Aorta (tissue), 5 donors: ENCODE data around the gene GFRA4. TPM values are rescaled to one million over a fixed set of nuclear protein-coding genes. Genes with fewer than 3 reads are reported as not detected.
"Not testable (repeated sequence)": the region's sequence is repeated elsewhere in the genome, so short reads cannot be mapped to it uniquely, and the experiment has no call there.

Experiments used
- ATAC-seq: fragments of 200-7000 bp; cut with Tn5 transposase; one replicate; pipeline ENCODE4 v1.9.1; 2022; ENCODE audit warnings: moderate library complexity; ENCODE audit not compliant: low FRiP score
- DNase-seq, 2 donors: peaks; one replicate each; pipeline ENCODE4 v3.0.0-alpha.2; 2020
- H3K27ac ChIP-seq, 2 donors: one replicate each; pipeline ENCODE4 v1.5.1; 2013; ENCODE audit warnings: low read length in 2 of 2, mild to moderate bottlenecking in 2 of 2, moderate library complexity in 2 of 2, control low read depth in 1 of 2, inconsistent platforms in 1 of 2, low read depth in 1 of 2
- H3K27me3 ChIP-seq, 2 donors: one replicate each; pipeline ENCODE4 v1.6.1; 2013; ENCODE audit warnings: control low read depth in 1 of 2, low read length in 1 of 2, mild to moderate bottlenecking in 1 of 2, moderate library complexity in 1 of 2; ENCODE audit not compliant: insufficient read depth in 2 of 2, control insufficient read depth in 1 of 2
- H3K36me3 ChIP-seq, 2 donors: one replicate each; pipeline ENCODE4 v1.6.1; 2013; ENCODE audit warnings: control low read depth in 1 of 2, low read length in 1 of 2, mild to moderate bottlenecking in 1 of 2; ENCODE audit not compliant: insufficient read depth in 2 of 2, control insufficient read depth in 1 of 2
- H3K4me1 ChIP-seq, 2 donors: one replicate each; pipeline ENCODE4 v1.6.1; 2013; ENCODE audit warnings: low read length in 2 of 2, control low read depth in 1 of 2, mild to moderate bottlenecking in 1 of 2, moderate library complexity in 1 of 2; ENCODE audit not compliant: insufficient read depth in 2 of 2, control insufficient read depth in 1 of 2
- H3K4me3 ChIP-seq, 2 donors: one replicate each; pipeline ENCODE4 v1.5.1; 2013; ENCODE audit warnings: low read length in 2 of 2, control low read depth in 1 of 2, mild to moderate bottlenecking in 1 of 2
- H3K9me3 ChIP-seq: one replicate; pipeline ENCODE4 v1.6.1; 2013; ENCODE audit warnings: mild to moderate bottlenecking, low read length; ENCODE audit not compliant: control insufficient read depth
- WGBS, 2 donors: extraction: QIAGEN DNeasy Blood & Tissue Kit; methylation state at CpG; one replicate each; pipeline ENCODE4 v1.1.7; 2013; 5-methylcytosine and 5-hydroxymethylcytosine counted together
- intact Hi-C, 2 donors: fragments of 100-400 bp; cut with DNase I; formaldehyde crosslinking; loops; one replicate each; pipeline versions ENCODE4 v1.14.2 to v1.15.0; 2022
- polyA plus RNA-seq, 2 donors: library from polyadenylated mRNA; stranded (reverse); fragments of 200-250 nt; gene quantifications; one replicate each; pipeline ENCODE4 v1.2.3, GENCODE V29; 2013
- total RNA-seq, 2 donors: library from RNA; stranded (reverse); fragmentation: NEBNext Ultra II Directional; extraction: Animal tissue kit (Norgen Biotek cat#: 25700); gene quantifications; one replicate each; pipeline ENCODE4 v1.2.1, GENCODE V29; 2021
- donor health status: healthy with polysubstance abuse.
- donor health status: Bipolar disorder and iron deficiency.
- donor health status: DM: no; HTN: no; CAD: no.
- donor health status: DM: no; HTN: no; CAD: no.
- donor health status: DM: yes; HTN: yes; CAD: no.

The GFRA4 gene
- total and polyA plus RNA-seq, 4 donors = not detected

- no peaks in the 10 kb centered on the region for H3K4me1 ChIP-seq
- H3K27me3 ChIP-seq = no peaks in the 10 kb centered on the region
- intact Hi-C loops = no loop called here
- ATAC-seq (no peak), DNase-seq (no peak)
- H3K9me3 ChIP-seq = no peaks in the 10 kb centered on the region
- no peak overlapping the region for H3K4me3 ChIP-seq
- H3K36me3 ChIP-seq = no peaks in the 10 kb centered on the region
- no peak overlapping the region for H3K27ac ChIP-seq
- 87 to 93% methylated on average over 16 of the region's 16 CpGs for WGBS, 2 donors
These were observed 34.5 kb downstream of the GFRA4 start for GRCh38 chr20:3628502-3629314.

- Histone ChIP-seq H3K27me3 (no peaks in the 10 kb centered on the region), H3K27ac (no peak overlapping the region), H3K4me1 (no peaks in the 10 kb centered on the region), H3K36me3 (no peaks in the 10 kb centered on the region), H3K4me3 (no peak overlapping the region), H3K9me3 (no peaks in the 10 kb centered on the region)
- ATAC-seq (no peak), DNase-seq (no peak)
- intact Hi-C loops = no loop called here
- 30 to 50% methylated on average over 2 of the region's 2 CpGs for WGBS, 2 donors
These were observed 35.7 kb downstream of the GFRA4 start for GRCh38 chr20:3627476-3627875.

- Histone ChIP-seq H3K36me3 (peaks cover 0 to 3% of the 10 kb centered on the region in 2 donors), H3K27me3 (no peaks in the 10 kb centered on the region), H3K4me3 (no peak overlapping the region), H3K27ac (no peak overlapping the region), H3K9me3 (no peaks in the 10 kb centered on the region), H3K4me1 (no peaks in the 10 kb centered on the region)
- intact Hi-C loops = no loop called here
- DNase-seq = no peak
- ATAC-seq = no peak
- WGBS, 2 donors = 88% methylated on average over 4 of the region's 4 CpGs
These were observed 40.8 kb downstream of the GFRA4 start for GRCh38 chr20:3622406-3622805.

- DNase-seq (no peak), ATAC-seq (no peak)
- Histone ChIP-seq H3K9me3 (no peaks in the 10 kb centered on the region), H3K4me3 (no peak overlapping the region), H3K4me1 (no peaks in the 10 kb centered on the region), H3K27me3 (no peaks in the 10 kb centered on the region), H3K36me3 (peaks cover 0 to 5% of the 10 kb centered on the region in 2 donors), H3K27ac (no peak overlapping the region)
- intact Hi-C loops = no loop called here
- WGBS, 2 donors = 88 to 92% methylated on average over 8 of the region's 8 CpGs
These were observed 42.1 kb downstream of the GFRA4 start for GRCh38 chr20:3621111-3621510.

- Histone ChIP-seq H3K27ac (no peak overlapping the region), H3K4me1 (no peaks in the 10 kb centered on the region), H3K4me3 (no peak overlapping the region), H3K36me3 (peaks cover 0 to 6% of the 10 kb centered on the region in 2 donors), H3K9me3 (no peaks in the 10 kb centered on the region), H3K27me3 (no peaks in the 10 kb centered on the region)
- no peak for DNase-seq
- ATAC-seq = no peak
- intact Hi-C loops = no loop called here
- 44 to 46% methylated on average over 4 of the region's 4 CpGs for WGBS, 2 donors
These were observed 46.9 kb downstream of the GFRA4 start for GRCh38 chr20:3616250-3616649.

GRCh38 chr20:3615171-3615840 is 47.9 kb downstream of the GFRA4 start:
- H3K9me3 ChIP-seq, H3K36me3 ChIP-seq, DNase-seq, H3K4me3 ChIP-seq, H3K27ac ChIP-seq, H3K4me1 ChIP-seq, intact Hi-C loops, H3K27me3 ChIP-seq, ATAC-seq: not testable (repeated sequence)
- WGBS, 2 donors = 95 to 97% methylated on average over 13 of the region's 13 CpGs

- DNase-seq (no peak), ATAC-seq (no peak)
- Histone ChIP-seq H3K4me3 (no peak overlapping the region), H3K27me3 (no peaks in the 10 kb centered on the region), H3K9me3 (no peaks in the 10 kb centered on the region), H3K4me1 (no peaks in the 10 kb centered on the region), H3K36me3 (peaks cover 0 to 6% of the 10 kb centered on the region in 2 donors), H3K27ac (no peak overlapping the region)
- intact Hi-C loops = no loop called here
- WGBS, 2 donors = 94 to 98% methylated on average over 5 of the region's 5 CpGs
These were observed 48.7 kb downstream of the GFRA4 start for GRCh38 chr20:3614466-3614865.

- no peaks in the 10 kb centered on the region for H3K4me1 ChIP-seq
- 83 to 84% methylated on average over 9 of the region's 9 CpGs for WGBS, 2 donors
- peaks cover 0 to 6% of the 10 kb centered on the region in 2 donors for H3K36me3 ChIP-seq
- no peaks in the 10 kb centered on the region for H3K27me3 ChIP-seq
- H3K9me3 ChIP-seq = no peaks in the 10 kb centered on the region
- H3K4me3 ChIP-seq = no peak overlapping the region
- ATAC-seq (no peak), DNase-seq (no peak)
- intact Hi-C loops = no loop called here
- no peak overlapping the region for H3K27ac ChIP-seq
These were observed 49.3 kb downstream of the GFRA4 start for GRCh38 chr20:3613821-3614440.
